Lung (tissue), 12 donors: ENCODE data around the gene PSD2. TPM values are rescaled to one million over a fixed set of nuclear protein-coding genes. Genes with fewer than 3 reads are reported as not detected.

Experiments used
- ATAC-seq: fragments of 200-7000 bp; cut with Tn5 transposase; one replicate; pipeline ENCODE4 v1.9.1; 2020; ENCODE audit warnings: moderate number of reproducible peaks; ENCODE audit not compliant: insufficient read depth, low FRiP score
- DNase-seq, 3 donors: peaks; one replicate each; pipeline ENCODE4 v3.0.0-alpha.2; 2013 to 2017
- H3K27ac ChIP-seq, 2 donors: one replicate each; pipeline ENCODE4 v1.5.1; 2013; ENCODE audit warnings: mild to moderate bottlenecking in 2 of 2, moderate library complexity in 2 of 2, control low read depth in 1 of 2, inconsistent platforms in 1 of 2, low read depth in 1 of 2, low read length in 1 of 2
- H3K27me3 ChIP-seq, 3 donors: one replicate each; pipeline ENCODE4 v1.5.1; 2013; ENCODE audit warnings: low read length in 2 of 3; ENCODE audit not compliant: control insufficient read depth in 3 of 3, insufficient read depth in 3 of 3
- H3K36me3 ChIP-seq, 4 donors: one replicate each; pipeline ENCODE4 v1.5.1; 2013; ENCODE audit warnings: low read length in 4 of 4, mild to moderate bottlenecking in 1 of 4, moderate library complexity in 1 of 4; ENCODE audit not compliant: control insufficient read depth in 4 of 4, insufficient read depth in 4 of 4
- H3K4me1 ChIP-seq, 5 donors: one replicate each; pipeline ENCODE4 v1.5.1; 2013; ENCODE audit warnings: low read length in 5 of 5, mild to moderate bottlenecking in 2 of 5, moderate library complexity in 1 of 5; ENCODE audit not compliant: control insufficient read depth in 5 of 5, insufficient read depth in 5 of 5
- H3K4me3 ChIP-seq: one replicate; pipeline ENCODE4 v1.5.1; 2013; ENCODE audit warnings: mild to moderate bottlenecking, control low read depth, moderate library complexity
- H3K9ac ChIP-seq, 2 donors: one replicate each; pipeline ENCODE4 v1.5.1; 2013; ENCODE audit warnings: low read length in 2 of 2, control low read depth in 1 of 2; ENCODE audit not compliant: insufficient read depth in 1 of 2
- H3K9me3 ChIP-seq, 4 donors: one replicate each; pipeline ENCODE4 v1.5.1; 2013; ENCODE audit warnings: low read length in 3 of 4, mild to moderate bottlenecking in 1 of 4, moderate library complexity in 1 of 4; ENCODE audit not compliant: control insufficient read depth in 4 of 4, insufficient read depth in 3 of 4
- CTCF ChIP-seq: IDR thresholded peaks from 2 replicates; pipeline ENCODE4 v1.5.1; 2012; ENCODE audit warnings: mild to moderate bottlenecking; ENCODE audit errors: control extremely low read depth, extremely low read depth
- WGBS, 2 donors: extraction: QIAGEN DNeasy Blood & Tissue Kit; methylation state at CpG; one replicate each; pipeline ENCODE4 v1.1.7; 2013; 5-methylcytosine and 5-hydroxymethylcytosine counted together
- polyA plus RNA-seq, 2 donors: library from polyadenylated mRNA; stranded (reverse); fragments of 200-250 nt; gene quantifications; one replicate each; pipeline ENCODE4 v1.2.1, GENCODE V29; 2013
- total RNA-seq, 2 donors: library from RNA; depleted of rRNA in 1 of 2; stranded (reverse); fragments of >200 nt in 1 of 2; gene quantifications; one replicate each; pipeline ENCODE4 v1.2.1, GENCODE V29; 2014 to 2021
- donor health status: control.
- donor health status: control.
- donor health status: Bipolar disorder and iron deficiency.
- donor health status: healthy.
- donor health status: DM: yes; HTN: yes; CAD: no.

PSD2 gene
- total and polyA plus RNA-seq, 4 donors = 0.01 to 0.20 (median 0.05) TPM

GRCh38 chr5:139760066-139761056 is 35.2 kb upstream of the PSD2 start:
- 73 to 80% methylated on average over 6 of the region's 6 CpGs for WGBS, 2 donors
- Histone ChIP-seq H3K4me1 (peaks cover 0 to 18% (median 0%) of the 10 kb centered on the region in 5 donors), H3K9me3 (no peaks in the 10 kb centered on the region), H3K36me3 (no peaks in the 10 kb centered on the region), H3K4me3 (no peak overlapping the region), H3K9ac (no peak overlapping the region), H3K27ac (no peak overlapping the region), H3K27me3 (peaks cover 0 to 41% (median 33%) of the 10 kb centered on the region in 3 donors)
- TF ChIP-seq CTCF = no peak
- ATAC-seq (no peak), DNase-seq (no peak)

- Histone ChIP-seq H3K36me3 (no peaks in the 10 kb centered on the region), H3K9me3 (no peaks in the 10 kb centered on the region), H3K27ac (no peak overlapping the region), H3K27me3 (peaks cover 0 to 36% (median 27%) of the 10 kb centered on the region in 3 donors), H3K9ac (no peak overlapping the region), H3K4me3 (no peak overlapping the region), H3K4me1 (peaks cover 0 to 15% (median 0%) of the 10 kb centered on the region in 5 donors)
- DNase-seq (no peak), ATAC-seq (no peak)
- 94% methylated on average over 3 of the region's 3 CpGs for WGBS, 2 donors
- no peak for TF ChIP-seq CTCF
These were observed 34.6 kb upstream of the PSD2 start for GRCh38 chr5:139761057-139761450.

GRCh38 chr5:139761501-139761900 is 34.1 kb upstream of the PSD2 start:
- TF ChIP-seq CTCF = no peak
- H3K36me3 ChIP-seq = no peaks in the 10 kb centered on the region
- H3K27ac ChIP-seq = no peak overlapping the region
- DNase-seq = no peak
- H3K27me3 ChIP-seq = peaks cover 0 to 33% (median 27%) of the 10 kb centered on the region in 3 donors
- 63 to 65% methylated on average over 4 of the region's 4 CpGs for WGBS, 2 donors
- ATAC-seq = no peak
- no peak overlapping the region for H3K9ac ChIP-seq
- no peaks in the 10 kb centered on the region for H3K9me3 ChIP-seq
- H3K4me3 ChIP-seq = no peak overlapping the region
- H3K4me1 ChIP-seq = peaks cover 0 to 15% (median 0%) of the 10 kb centered on the region in 5 donors
